Neuronal stem cell (in vitro differentiated cells): ENCODE results near the gene ZFP42.

Experiments used
- DNase-seq: peaks from one replicate; pipeline ENCODE4 v3.0.0-alpha.2; 2013; ENCODE audit warnings: low spot score
- H2AFZ ChIP-seq: one replicate; pipeline ENCODE4 v1.6.1; 2013; ENCODE audit warnings: mild to moderate bottlenecking, low read length, inconsistent platforms
- H2AK5ac ChIP-seq: 2 replicates; pipeline ENCODE4 v1.6.1; 2013; ENCODE audit warnings: low read depth, mild to moderate bottlenecking, inconsistent platforms, low read length, moderate library complexity, mixed read lengths
- H2BK120ac ChIP-seq: 2 replicates; pipeline ENCODE4 v1.6.1; 2013; ENCODE audit warnings: low read depth, mild to moderate bottlenecking, inconsistent platforms, low read length, moderate library complexity, mixed read lengths
- H2BK12ac ChIP-seq: one replicate; pipeline ENCODE4 v1.6.1; 2013; ENCODE audit warnings: low read length, inconsistent platforms
- H2BK15ac ChIP-seq: 2 replicates; pipeline ENCODE4 v1.6.1; 2013; ENCODE audit warnings: mild to moderate bottlenecking, low read length, inconsistent platforms, mixed read lengths
- H2BK5ac ChIP-seq: one replicate; pipeline ENCODE4 v1.6.1; 2013; ENCODE audit warnings: inconsistent platforms, mild to moderate bottlenecking, low read length, moderate library complexity
- H3K14ac ChIP-seq: one replicate; pipeline ENCODE4 v1.6.1; 2013; ENCODE audit warnings: low read length, inconsistent platforms
- H3K18ac ChIP-seq: 2 replicates; pipeline ENCODE4 v1.6.1; 2013; ENCODE audit warnings: low read length, inconsistent platforms
- H3K23ac ChIP-seq: 2 replicates; pipeline ENCODE4 v1.6.1; 2013; ENCODE audit warnings: low read depth, mild to moderate bottlenecking, mixed read lengths, low read length, inconsistent platforms; ENCODE audit not compliant: poor library complexity
- H3K27ac ChIP-seq: replicated peaks from 3 replicates; pipeline ENCODE4 v1.5.1; 2013; ENCODE audit warnings: low read length, inconsistent platforms
- H3K27me3 ChIP-seq, 3 experiments: 2 replicates each; pipeline ENCODE4 v1.6.1; 2013; ENCODE audit warnings: low read length in 3 of 3, mild to moderate bottlenecking in 2 of 3, inconsistent platforms in 1 of 3, low read depth in 1 of 3, mixed read lengths in 1 of 3, moderate library complexity in 1 of 3; ENCODE audit not compliant: control insufficient read depth in 3 of 3, insufficient read depth in 3 of 3
- H3K36me3 ChIP-seq, 2 donors: replicated peaks in 1 of 2; 2 replicates each; pipeline ENCODE4 v1.6.1; 2013; ENCODE audit warnings: low read length in 2 of 2; ENCODE audit not compliant: control insufficient read depth in 2 of 2, insufficient read depth in 2 of 2
- H3K4ac ChIP-seq: 2 replicates; pipeline ENCODE4 v1.6.1; 2013; ENCODE audit warnings: inconsistent platforms, mild to moderate bottlenecking, low read length, moderate library complexity
- H3K4me1 ChIP-seq, 2 donors: 1 replicate in 1 of 2; 2 replicates in 1 of 2; pipeline ENCODE4 v1.6.1; 2013; ENCODE audit warnings: low read length in 2 of 2, low read depth in 1 of 2; ENCODE audit not compliant: control insufficient read depth in 2 of 2, insufficient read depth in 1 of 2
- H3K4me2 ChIP-seq: one replicate; pipeline ENCODE4 v1.6.1; 2013; ENCODE audit warnings: mild to moderate bottlenecking, low read length, inconsistent platforms; ENCODE audit not compliant: insufficient read depth, poor library complexity, severe bottlenecking
- H3K4me3 ChIP-seq, 2 donors: 2 replicates each; pipeline ENCODE4 v1.5.1; 2013; ENCODE audit warnings: low read length in 2 of 2, mild to moderate bottlenecking in 2 of 2, inconsistent platforms in 1 of 2, moderate library complexity in 1 of 2
- H3K79me1 ChIP-seq: one replicate; pipeline ENCODE4 v1.6.1; 2013; ENCODE audit warnings: low read depth, mild to moderate bottlenecking, inconsistent platforms, low read length, moderate library complexity
- H3K9ac ChIP-seq: one replicate; pipeline ENCODE4 v1.6.1; 2013; ENCODE audit warnings: mild to moderate bottlenecking, low read depth, low read length, inconsistent platforms; ENCODE audit not compliant: poor library complexity
- H3K9me3 ChIP-seq, 2 donors: replicated peaks in 1 of 2; 2 replicates each; pipeline versions ENCODE3 to v1.6.1; 2013; ENCODE audit warnings: low read length in 2 of 2, mild to moderate bottlenecking in 2 of 2, inconsistent platforms in 1 of 2, low read depth in 1 of 2, mixed read lengths in 1 of 2, moderate library complexity in 1 of 2; ENCODE audit not compliant: control insufficient read depth in 2 of 2, insufficient read depth in 1 of 2
- H4K8ac ChIP-seq: one replicate; pipeline ENCODE4 v1.6.1; 2013; ENCODE audit warnings: low read depth, mild to moderate bottlenecking, inconsistent platforms, low read length, moderate library complexity
- H4K91ac ChIP-seq: one replicate; pipeline ENCODE4 v1.6.1; 2013; ENCODE audit warnings: low read length, low read depth, mild to moderate bottlenecking, inconsistent platforms; ENCODE audit not compliant: poor library complexity
- WGBS, 2 donors: extraction: QIAGEN DNeasy Blood & Tissue Kit; methylation state at CpG; one replicate each; pipeline ENCODE4 v1.1.7; 2013; ENCODE audit warnings: missing lambda C conversion rate in 2 of 2, mixed read lengths in 1 of 2; ENCODE audit not compliant: insufficient read length in 2 of 2, insufficient replicate concordance in 1 of 2; ENCODE audit errors: extremely low coverage in 2 of 2; 5-methylcytosine and 5-hydroxymethylcytosine counted together

Gene ZFP42

DNA sequence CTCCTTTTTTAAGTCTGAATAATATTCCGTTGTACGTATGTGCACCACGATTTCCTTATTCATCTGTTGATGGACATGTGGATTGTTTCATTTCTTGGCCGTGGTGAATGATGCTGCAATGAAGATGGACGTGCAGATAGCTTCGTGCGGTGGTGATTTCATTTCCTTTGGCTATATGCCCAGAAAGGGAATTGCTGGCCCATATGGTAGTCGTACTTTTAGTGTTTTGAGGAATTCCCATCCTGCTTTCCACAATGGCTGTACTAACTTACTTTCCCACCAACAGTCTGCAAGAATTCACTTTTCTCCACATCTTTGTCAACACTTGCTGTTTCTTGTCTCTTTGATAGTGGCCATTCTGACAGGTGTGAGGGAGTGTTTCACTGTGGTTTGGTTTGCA is 12.8 kb downstream of the ZFP42 start:
- no peak overlapping the region for H3K4me2 ChIP-seq
- no peak overlapping the region for H2BK15ac ChIP-seq
- no peak overlapping the region for H4K91ac ChIP-seq
- no peak overlapping the region for H3K18ac ChIP-seq
- H4K8ac ChIP-seq: no peak overlapping the region
- no peak overlapping the region for H3K14ac ChIP-seq
- H3K9ac ChIP-seq: no peak overlapping the region
- H2BK5ac ChIP-seq: no peak overlapping the region
- no peak overlapping the region for H3K4ac ChIP-seq
- no peak overlapping the region for H2BK12ac ChIP-seq
- no peak for DNase-seq
- H3K36me3 ChIP-seq: peaks cover 0 to 2% of the 10 kb centered on the region in 2 donors
- no CpG with 5 or more reads among the region's 8 CpGs for WGBS, 2 donors
- no peaks in the 10 kb centered on the region for H3K27me3 ChIP-seq
- H2AFZ ChIP-seq: no peak overlapping the region
- H3K79me1 ChIP-seq: no peaks in the 10 kb centered on the region
- no peak overlapping the region for H2AK5ac ChIP-seq
- no peak overlapping the region for H3K4me3 ChIP-seq
- H3K4me1 ChIP-seq: no peaks in the 10 kb centered on the region
- H3K23ac ChIP-seq: no peak overlapping the region
- H2BK120ac ChIP-seq: no peak overlapping the region
- H3K9me3 ChIP-seq: no peaks in the 10 kb centered on the region
- no peak overlapping the region for H3K27ac ChIP-seq

DNA sequence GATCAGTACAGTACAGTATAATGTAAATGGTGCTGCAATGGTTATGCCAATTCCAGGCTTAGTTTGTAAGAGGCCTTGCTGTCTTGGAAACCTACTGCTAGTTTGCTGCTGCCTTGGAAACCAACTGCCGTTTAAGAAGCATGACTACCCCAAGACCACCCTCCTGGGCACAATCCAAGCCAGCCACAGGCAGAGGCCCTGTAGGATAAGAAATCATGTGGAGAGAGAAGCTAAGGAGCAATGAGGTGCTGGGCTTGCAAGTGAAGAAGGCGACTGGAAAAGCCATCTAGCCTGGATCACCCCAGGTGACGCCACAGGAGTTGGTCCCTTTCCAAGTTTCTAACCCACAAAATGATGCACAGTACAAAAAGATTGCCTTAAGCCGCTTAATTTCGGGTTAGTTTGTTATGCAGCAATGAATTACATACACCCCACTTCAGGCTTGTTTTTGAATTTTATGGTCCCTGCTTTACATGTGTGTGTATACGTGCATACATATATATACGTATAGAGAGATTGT is 16.9 kb downstream of the ZFP42 start:
- H3K9ac ChIP-seq: no peak overlapping the region
- no peaks in the 10 kb centered on the region for H3K27me3 ChIP-seq
- no peak for DNase-seq
- H2AK5ac ChIP-seq: no peak overlapping the region
- no peak overlapping the region for H4K8ac ChIP-seq
- H2BK12ac ChIP-seq: no peak overlapping the region
- H3K14ac ChIP-seq: no peak overlapping the region
- H2BK5ac ChIP-seq: no peak overlapping the region
- H2BK120ac ChIP-seq: no peak overlapping the region
- no peak overlapping the region for H3K4me2 ChIP-seq
- WGBS, 2 donors: no CpG with 5 or more reads among the region's 7 CpGs
- H3K18ac ChIP-seq: peak overlapping the region; percentile 7
- no peak overlapping the region for H2AFZ ChIP-seq
- no peak overlapping the region for H4K91ac ChIP-seq
- H3K36me3 ChIP-seq: no peaks in the 10 kb centered on the region
- H3K4me1 ChIP-seq: peaks cover 0 to 3% of the 10 kb centered on the region in 2 donors
- H2BK15ac ChIP-seq: no peak overlapping the region
- no peak overlapping the region for H3K23ac ChIP-seq
- H3K4me3 ChIP-seq: no peak overlapping the region
- H3K79me1 ChIP-seq: no peaks in the 10 kb centered on the region
- no peak overlapping the region for H3K27ac ChIP-seq
- H3K9me3 ChIP-seq: no peaks in the 10 kb centered on the region
- H3K4ac ChIP-seq: no peak overlapping the region

DNA sequence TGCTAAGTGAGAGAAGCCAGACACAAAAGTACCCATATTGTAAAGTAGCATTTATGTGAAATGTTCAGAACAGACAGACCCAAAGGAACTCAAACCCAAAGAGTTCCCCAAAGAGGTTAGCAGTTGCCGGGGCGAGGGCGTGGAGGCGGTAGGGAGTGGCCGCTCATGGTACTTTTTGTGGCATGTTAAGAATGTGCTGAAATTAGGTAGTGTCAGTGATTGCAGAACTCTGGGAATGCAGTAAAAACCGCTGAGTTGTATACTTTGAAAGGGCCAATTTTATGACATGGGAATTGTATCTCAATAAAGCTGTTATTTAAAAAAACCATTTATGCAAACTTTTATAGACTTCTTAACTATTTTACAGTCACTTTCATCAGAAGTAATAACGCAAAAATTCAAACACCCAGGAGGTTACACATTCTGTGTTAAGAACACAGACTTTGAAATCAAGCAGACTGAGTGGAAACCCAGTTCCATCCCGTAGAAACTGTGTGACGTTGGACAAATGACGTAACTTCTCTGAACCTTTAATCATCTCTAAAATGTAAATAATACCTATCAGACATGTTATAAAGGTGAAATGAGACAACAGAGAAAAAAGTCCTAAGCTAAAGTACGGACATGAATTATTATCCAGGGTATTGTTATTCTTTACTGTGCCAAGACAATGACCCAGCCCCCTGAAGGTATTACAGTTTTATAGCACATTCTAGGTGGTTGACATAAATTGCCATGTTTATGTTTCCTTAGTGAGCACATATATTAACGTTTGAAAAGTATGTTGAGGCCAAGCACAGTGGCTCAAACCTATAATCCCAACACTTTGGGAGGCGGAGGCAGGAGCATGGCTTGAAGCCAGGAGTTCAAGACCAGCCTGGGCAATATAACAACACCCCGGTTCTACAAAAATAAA is 19.7 kb downstream of the ZFP42 start:
- H3K23ac ChIP-seq: no peak overlapping the region
- no peak overlapping the region for H2AFZ ChIP-seq
- no peaks in the 10 kb centered on the region for H3K9me3 ChIP-seq
- no peak overlapping the region for H3K14ac ChIP-seq
- H3K18ac ChIP-seq: no peak overlapping the region
- no peak overlapping the region for H3K4me3 ChIP-seq
- H3K79me1 ChIP-seq: no peaks in the 10 kb centered on the region
- no peak for DNase-seq
- H3K4me1 ChIP-seq: peaks cover 0 to 3% of the 10 kb centered on the region in 2 donors
- no peak overlapping the region for H2BK120ac ChIP-seq
- no peak overlapping the region for H2AK5ac ChIP-seq
- no peak overlapping the region for H2BK5ac ChIP-seq
- no peak overlapping the region for H3K27ac ChIP-seq
- no peaks in the 10 kb centered on the region for H3K27me3 ChIP-seq
- no peak overlapping the region for H4K8ac ChIP-seq
- no peak overlapping the region for H3K9ac ChIP-seq
- H3K36me3 ChIP-seq: no peaks in the 10 kb centered on the region
- no peak overlapping the region for H4K91ac ChIP-seq
- no peak overlapping the region for H3K4ac ChIP-seq
- H3K4me2 ChIP-seq: no peak overlapping the region
- no peak overlapping the region for H2BK15ac ChIP-seq
- no peak overlapping the region for H2BK12ac ChIP-seq
- no CpG with 5 or more reads among the region's 14 CpGs for WGBS, 2 donors

GRCh38 chr4:188016754-188017153 is 21.2 kb downstream of the ZFP42 start:
- no peak overlapping the region for H3K4me3 ChIP-seq
- no peak overlapping the region for H2BK12ac ChIP-seq
- no peaks in the 10 kb centered on the region for H3K9me3 ChIP-seq
- H3K79me1 ChIP-seq: no peaks in the 10 kb centered on the region
- peaks cover 0 to 3% of the 10 kb centered on the region in 2 donors for H3K4me1 ChIP-seq
- H2BK5ac ChIP-seq: no peak overlapping the region
- no peaks in the 10 kb centered on the region for H3K36me3 ChIP-seq
- no peak overlapping the region for H3K4ac ChIP-seq
- WGBS, 2 donors: no CpG with 5 or more reads among the region's 7 CpGs
- no peak overlapping the region for H2AFZ ChIP-seq
- H3K9ac ChIP-seq: no peak overlapping the region
- H4K91ac ChIP-seq: no peak overlapping the region
- H3K23ac ChIP-seq: no peak overlapping the region
- H3K18ac ChIP-seq: peak overlapping the region; percentile 35
- H3K27ac ChIP-seq: no peak overlapping the region
- H2BK120ac ChIP-seq: no peak overlapping the region
- H2BK15ac ChIP-seq: no peak overlapping the region
- H3K4me2 ChIP-seq: peak overlapping the region; percentile 4
- H3K27me3 ChIP-seq: no peaks in the 10 kb centered on the region
- no peak for DNase-seq
- no peak overlapping the region for H4K8ac ChIP-seq
- H2AK5ac ChIP-seq: no peak overlapping the region
- no peak overlapping the region for H3K14ac ChIP-seq
